ENCODE results near the gene TWF2. TPM values are rescaled to one million over a fixed set of nuclear protein-coding genes. Genes with fewer than 3 reads are reported as not detected.

Gene TWF2
- total and polyA plus RNA-seq, 2 of the 13 experiments (the other 11 are each of a cell fraction or from before 2014, with no cell fraction given): 45.5 to 108 TPM

- TF ChIP-seq HNF4G (IDR thresholded peaks at IDR 0.05; ENCODE audit: borderline replicate concordance, low read depth, low read length): no peak
- no peak for TF ChIP-seq HNF4G (CRISPR knock-in tag; IDR thresholded peaks at IDR 0.05; ENCODE audit: borderline replicate concordance, low read depth)
- no peak for TF ChIP-seq ZNF563 (CRISPR knock-in tag; IDR thresholded peaks at IDR 0.05)
- TF ChIP-seq CREM (IDR thresholded peaks at IDR 0.05): no peak; the same call in 1 of the 2 replicates
- no peak for TF ChIP-seq CREM (CRISPR knock-in tag; IDR thresholded peaks at IDR 0.05)
- no peak for TF ChIP-seq ZNF720 (CRISPR knock-in tag; IDR thresholded peaks at IDR 0.05)
- TF ChIP-seq ZNF703 (CRISPR knock-in tag; IDR thresholded peaks at IDR 0.05; ENCODE audit: borderline replicate concordance): no peak
- peak; percentile 56 for TF ChIP-seq ZHX2 (IDR thresholded peaks at IDR 0.05; ENCODE audit: low read depth)
- TF ChIP-seq ZHX2 (CRISPR knock-in tag; IDR thresholded peaks at IDR 0.05; ENCODE audit: borderline replicate concordance): no peak
- no peak for TF ChIP-seq FOXP1 (IDR thresholded peaks at IDR 0.05)
- no peak for TF ChIP-seq FOXP1 (CRISPR knock-in tag; IDR thresholded peaks at IDR 0.05)
- TF ChIP-seq, protein P1, sequence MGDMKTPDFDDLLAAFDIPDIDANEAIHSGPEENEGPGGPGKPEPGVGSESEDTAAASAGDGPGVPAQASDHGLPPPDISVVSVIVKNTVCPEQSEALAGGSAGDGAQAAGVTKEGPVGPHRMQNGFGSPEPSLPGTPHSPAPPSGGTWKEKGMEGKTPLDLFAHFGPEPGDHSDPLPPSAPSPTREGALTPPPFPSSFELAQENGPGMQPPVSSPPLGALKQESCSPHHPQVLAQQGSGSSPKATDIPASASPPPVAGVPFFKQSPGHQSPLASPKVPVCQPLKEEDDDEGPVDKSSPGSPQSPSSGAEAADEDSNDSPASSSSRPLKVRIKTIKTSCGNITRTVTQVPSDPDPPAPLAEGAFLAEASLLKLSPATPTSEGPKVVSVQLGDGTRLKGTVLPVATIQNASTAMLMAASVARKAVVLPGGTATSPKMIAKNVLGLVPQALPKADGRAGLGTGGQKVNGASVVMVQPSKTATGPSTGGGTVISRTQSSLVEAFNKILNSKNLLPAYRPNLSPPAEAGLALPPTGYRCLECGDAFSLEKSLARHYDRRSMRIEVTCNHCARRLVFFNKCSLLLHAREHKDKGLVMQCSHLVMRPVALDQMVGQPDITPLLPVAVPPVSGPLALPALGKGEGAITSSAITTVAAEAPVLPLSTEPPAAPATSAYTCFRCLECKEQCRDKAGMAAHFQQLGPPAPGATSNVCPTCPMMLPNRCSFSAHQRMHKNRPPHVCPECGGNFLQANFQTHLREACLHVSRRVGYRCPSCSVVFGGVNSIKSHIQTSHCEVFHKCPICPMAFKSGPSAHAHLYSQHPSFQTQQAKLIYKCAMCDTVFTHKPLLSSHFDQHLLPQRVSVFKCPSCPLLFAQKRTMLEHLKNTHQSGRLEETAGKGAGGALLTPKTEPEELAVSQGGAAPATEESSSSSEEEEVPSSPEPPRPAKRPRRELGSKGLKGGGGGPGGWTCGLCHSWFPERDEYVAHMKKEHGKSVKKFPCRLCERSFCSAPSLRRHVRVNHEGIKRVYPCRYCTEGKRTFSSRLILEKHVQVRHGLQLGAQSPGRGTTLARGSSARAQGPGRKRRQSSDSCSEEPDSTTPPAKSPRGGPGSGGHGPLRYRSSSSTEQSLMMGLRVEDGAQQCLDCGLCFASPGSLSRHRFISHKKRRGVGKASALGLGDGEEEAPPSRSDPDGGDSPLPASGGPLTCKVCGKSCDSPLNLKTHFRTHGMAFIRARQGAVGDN (CRISPR knock-in tag; IDR thresholded peaks at IDR 0.05): peak; percentile 71
- TF ChIP-seq PRMT3 (CRISPR knock-in tag; IDR thresholded peaks at IDR 0.05; ENCODE audit: borderline replicate concordance, low read depth): no peak
- TF ChIP-seq RARA (CRISPR knock-in tag; IDR thresholded peaks at IDR 0.05): no peak
- no peak for TF ChIP-seq GLI4 (CRISPR knock-in tag; IDR thresholded peaks at IDR 0.05; ENCODE audit: borderline replicate concordance)
- no peak for TF ChIP-seq DNMT1 (CRISPR knock-in tag; IDR thresholded peaks at IDR 0.05)
- no peak for TF ChIP-seq ZNF704 (CRISPR knock-in tag; IDR thresholded peaks at IDR 0.05; ENCODE audit: borderline replicate concordance)
- 0 out of 2 replicates have a peak, but pooled peaks have one; percentile 66 for TF ChIP-seq BCL3 (CRISPR knock-in tag; IDR thresholded peaks at IDR 0.05)
These were observed 39.6 kb upstream of the TWF2 start, which contains the start of gene WDR82 (continued) for GRCh38 chr3:52278510-52279069.
